Cardiac muscle cell (in vitro differentiated cells and primary cell): ENCODE measurements around the gene ATXN2. TPM values are rescaled to one million over a fixed set of nuclear protein-coding genes. Genes with fewer than 3 reads are reported as not detected.

Experiments used
- DNase-seq, 2 donors: peaks; one replicate each; pipeline versions ENCODE4 v3.0.0 to v3.0.0-alpha.2; 2010 to 2017; ENCODE audit warnings: low read depth in 1 of 2, low spot score in 1 of 2
- H3K27ac ChIP-seq: fragments of 200-600 bp; sonication (generic); 2 replicates; pipeline ENCODE4 v1.5.1; 2016
- H3K27me3 ChIP-seq: fragments of 200-600 bp; sonication (generic); 2 replicates; pipeline ENCODE4 v1.6.0; 2016; ENCODE audit warnings: control low read depth
- H3K36me3 ChIP-seq: fragments of 200-600 bp; sonication (generic); 2 replicates; pipeline ENCODE4 v1.5.1; 2016; ENCODE audit warnings: control low read depth
- H3K4me1 ChIP-seq: fragments of 200-600 bp; sonication (generic); 2 replicates; pipeline ENCODE4 v1.8.1; 2017; ENCODE audit warnings: low read depth, mild to moderate bottlenecking, mixed run types
- H3K4me3 ChIP-seq: fragments of 200-600 bp; sonication (generic); 2 replicates; pipeline ENCODE4 v1.5.1; 2016; ENCODE audit warnings: mild to moderate bottlenecking
- H3K9me3 ChIP-seq: fragments of 200-600 bp; sonication (generic); 2 replicates; pipeline ENCODE4 v1.5.1; 2017; ENCODE audit warnings: low read depth, mild to moderate bottlenecking, control low read depth
- polyA plus RNA-seq: library from polyadenylated mRNA; unstranded; fragments of >200 nt; fragmentation: Nextera tagmentation; extraction: Ambion mirVana; gene quantifications from 2 replicates; pipeline ENCODE4 v1.2.1, GENCODE V29; 2016
- total RNA-seq: library from RNA; depleted of rRNA; stranded (reverse); fragments of >200 nt; gene quantifications from 2 replicates; pipeline ENCODE4 v1.2.3, GENCODE V29; 2016
- TF ChIP-seq, protein P1 (sequence below): IDR thresholded peaks from 2 replicates; pipeline ENCODE4 v1.5.1; 2012; ENCODE audit warnings: low read depth, mild to moderate bottlenecking, low read length

The ATXN2 gene
- total and polyA plus RNA-seq, 2 experiments from 2014 or later: 29.5 to 52.7 TPM

DNA sequence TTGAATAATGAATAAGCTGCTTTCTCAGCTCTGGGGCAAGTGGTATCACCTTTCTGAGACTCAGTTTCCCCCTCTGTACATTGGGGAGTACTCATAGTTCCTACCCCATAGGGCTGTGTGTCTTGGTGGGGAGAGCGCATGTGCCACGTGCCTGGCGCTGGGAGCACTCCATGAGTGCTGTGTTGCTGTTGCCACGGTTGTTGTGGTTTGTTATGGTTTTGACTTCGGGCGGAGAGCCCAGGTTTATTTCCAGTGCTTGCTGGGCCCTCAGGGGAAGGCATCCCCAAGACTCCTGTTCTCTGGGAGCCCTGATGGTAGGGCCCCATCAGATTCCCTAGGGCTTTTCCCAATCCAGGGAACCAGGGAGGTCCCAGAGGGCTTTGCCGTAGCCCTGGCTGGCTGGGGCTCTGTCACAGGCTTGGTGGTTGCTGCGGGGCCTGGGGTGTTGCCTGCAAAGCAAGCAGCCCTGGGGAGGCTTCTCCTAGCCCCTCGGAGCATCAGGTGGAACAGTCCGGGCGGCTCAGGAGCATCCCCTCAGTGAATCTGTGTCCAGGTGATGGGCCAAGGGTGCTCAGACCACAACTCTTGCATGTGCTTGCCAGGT lies 174.8 kb downstream of the ATXN2 start:
- Histone ChIP-seq H3K36me3 (no peaks in the 10 kb centered on the region), H3K27ac (no peak overlapping the region), H3K9me3 (no peaks in the 10 kb centered on the region)

DNA sequence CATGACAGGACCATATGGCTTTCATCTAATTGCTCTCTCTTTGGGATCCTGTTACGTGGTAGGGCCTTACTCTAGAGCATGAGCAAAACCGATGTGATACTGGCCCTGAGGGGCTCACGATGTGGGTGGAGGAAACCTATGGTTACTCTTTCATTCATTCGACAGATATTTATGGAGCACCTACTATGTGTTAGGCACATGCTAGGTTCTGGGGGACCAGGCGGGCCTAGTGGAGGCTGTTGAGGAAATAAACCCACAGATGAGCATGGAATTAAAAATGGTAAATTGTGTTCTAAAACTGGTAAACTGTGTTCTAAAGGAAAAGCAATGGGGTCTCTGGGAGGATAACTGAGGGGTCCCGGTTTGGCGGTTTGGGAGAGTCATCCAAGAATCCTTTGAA lies 178.6 kb downstream of the ATXN2 start:
- H3K27ac ChIP-seq: no peak overlapping the region
- no peaks in the 10 kb centered on the region for H3K27me3 ChIP-seq
- H3K4me1 ChIP-seq: peaks cover 10% of the 10 kb centered on the region
- H3K9me3 ChIP-seq: no peaks in the 10 kb centered on the region
- H3K36me3 ChIP-seq: no peaks in the 10 kb centered on the region
- TF ChIP-seq, protein P1, sequence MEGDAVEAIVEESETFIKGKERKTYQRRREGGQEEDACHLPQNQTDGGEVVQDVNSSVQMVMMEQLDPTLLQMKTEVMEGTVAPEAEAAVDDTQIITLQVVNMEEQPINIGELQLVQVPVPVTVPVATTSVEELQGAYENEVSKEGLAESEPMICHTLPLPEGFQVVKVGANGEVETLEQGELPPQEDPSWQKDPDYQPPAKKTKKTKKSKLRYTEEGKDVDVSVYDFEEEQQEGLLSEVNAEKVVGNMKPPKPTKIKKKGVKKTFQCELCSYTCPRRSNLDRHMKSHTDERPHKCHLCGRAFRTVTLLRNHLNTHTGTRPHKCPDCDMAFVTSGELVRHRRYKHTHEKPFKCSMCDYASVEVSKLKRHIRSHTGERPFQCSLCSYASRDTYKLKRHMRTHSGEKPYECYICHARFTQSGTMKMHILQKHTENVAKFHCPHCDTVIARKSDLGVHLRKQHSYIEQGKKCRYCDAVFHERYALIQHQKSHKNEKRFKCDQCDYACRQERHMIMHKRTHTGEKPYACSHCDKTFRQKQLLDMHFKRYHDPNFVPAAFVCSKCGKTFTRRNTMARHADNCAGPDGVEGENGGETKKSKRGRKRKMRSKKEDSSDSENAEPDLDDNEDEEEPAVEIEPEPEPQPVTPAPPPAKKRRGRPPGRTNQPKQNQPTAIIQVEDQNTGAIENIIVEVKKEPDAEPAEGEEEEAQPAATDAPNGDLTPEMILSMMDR: no peak
- H3K4me3 ChIP-seq: no peak overlapping the region
- DNase-seq: no peak

More for the DNA sequence above, 174.8 kb downstream of the ATXN2 start:
- Histone ChIP-seq H3K4me1 (peaks cover 14% of the 10 kb centered on the region), H3K4me3 (no peak overlapping the region), H3K27me3 (no peaks in the 10 kb centered on the region)
- no peak for DNase-seq
- TF ChIP-seq, protein P1: no peak

DNA sequence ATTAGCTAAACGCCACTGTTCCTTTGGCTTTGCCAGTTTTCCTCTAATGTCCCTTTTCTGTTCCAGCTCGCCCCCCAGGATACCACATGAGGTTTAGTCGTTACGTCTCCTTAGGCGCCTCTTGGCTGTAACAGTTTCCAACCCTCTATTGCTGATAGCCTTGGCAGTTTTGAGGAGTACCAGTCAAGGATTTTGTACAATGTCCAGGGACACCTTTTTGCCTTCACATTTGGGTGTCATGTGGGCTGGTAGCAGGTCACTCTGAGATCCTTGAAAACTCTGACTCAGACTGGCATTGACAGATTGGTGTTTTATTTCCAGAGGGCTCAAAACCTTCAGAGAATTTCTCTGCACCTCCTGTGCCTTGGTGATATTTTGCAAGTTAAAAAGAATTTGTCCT lies 179.3 kb downstream of the ATXN2 start:
- no peaks in the 10 kb centered on the region for H3K27me3 ChIP-seq
- no peak overlapping the region for H3K4me3 ChIP-seq
- no peaks in the 10 kb centered on the region for H3K9me3 ChIP-seq
- peak overlapping the region; percentile 44 for H3K27ac ChIP-seq
- TF ChIP-seq, protein P1: no peak
- H3K4me1 ChIP-seq: peaks cover 5% of the 10 kb centered on the region
- DNase-seq: no peak
- no peaks in the 10 kb centered on the region for H3K36me3 ChIP-seq

DNA sequence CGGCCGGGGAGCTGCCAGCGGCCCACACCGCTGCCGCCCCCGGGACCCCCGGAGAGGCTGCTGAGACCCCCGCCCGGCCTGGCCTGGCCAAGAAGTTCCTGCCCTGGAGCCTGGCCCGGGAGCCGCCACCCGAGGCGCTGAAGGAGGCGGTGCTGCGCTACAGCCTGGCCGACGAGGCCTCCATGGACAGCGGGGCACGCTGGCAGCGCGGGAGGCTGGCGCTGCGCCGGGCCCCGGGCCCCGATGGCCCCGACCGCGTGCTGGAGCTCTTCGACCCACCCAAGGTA lies 180.6 kb downstream of the ATXN2 start:
- TF ChIP-seq, protein P1: no peak
- H3K9me3 ChIP-seq: no peaks in the 10 kb centered on the region
- no peak for DNase-seq
- H3K4me3 ChIP-seq: no peak overlapping the region
- no peaks in the 10 kb centered on the region for H3K27me3 ChIP-seq
- peaks cover 8% of the 10 kb centered on the region for H3K4me1 ChIP-seq
- H3K36me3 ChIP-seq: no peaks in the 10 kb centered on the region
- H3K27ac ChIP-seq: no peak overlapping the region

DNA sequence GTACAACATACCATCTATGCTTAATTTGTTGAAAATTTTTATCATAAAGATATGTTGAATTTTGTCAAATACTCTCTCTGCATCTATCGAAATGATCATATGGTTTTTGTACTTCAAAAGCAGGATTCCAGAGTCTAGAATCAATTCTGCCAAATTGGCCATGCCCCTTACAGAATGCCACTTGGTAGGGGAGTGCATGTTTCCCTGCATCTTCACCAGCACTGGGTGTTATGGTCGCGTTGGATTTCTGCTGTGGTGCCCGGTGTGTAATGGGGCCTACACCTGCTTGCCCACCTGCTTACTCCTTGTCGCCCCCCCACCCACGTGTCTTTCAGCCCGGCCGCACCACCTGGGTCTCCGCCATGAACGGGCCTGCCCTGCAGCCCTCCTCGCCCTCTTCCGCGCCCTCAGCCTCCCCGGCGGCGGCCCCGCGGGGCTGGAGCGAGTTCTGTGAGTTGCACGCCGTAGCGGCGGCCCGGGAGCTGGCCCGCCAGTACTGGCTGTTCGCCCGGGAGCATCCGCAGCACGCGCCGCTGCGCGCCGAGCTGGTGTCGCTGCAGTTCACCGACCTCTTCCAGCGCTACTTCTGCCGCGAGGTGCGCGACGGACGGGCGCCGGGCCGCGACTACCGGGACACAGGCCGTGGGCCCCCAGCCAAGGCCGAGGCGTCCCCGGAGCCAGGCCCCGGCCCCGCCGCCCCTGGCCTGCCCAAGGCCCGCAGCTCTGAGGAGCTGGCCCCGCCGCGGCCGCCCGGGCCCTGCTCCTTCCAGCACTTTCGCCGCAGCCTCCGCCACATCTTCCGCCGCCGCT lies 181.1 kb downstream of the ATXN2 start:
- Histone ChIP-seq H3K4me1 (peaks cover 11% of the 10 kb centered on the region), H3K36me3 (no peaks in the 10 kb centered on the region), H3K4me3 (no peak overlapping the region), H3K27me3 (no peaks in the 10 kb centered on the region), H3K27ac (no peak overlapping the region), H3K9me3 (no peaks in the 10 kb centered on the region)
- no peak for DNase-seq
- TF ChIP-seq, protein P1: no peak
